GM13977 (cell line): ENCODE measurements around the gene PFKFB2.

Experiments used
- DNase-seq: peaks from one replicate; pipeline ENCODE4 v3.0.0; 2012; ENCODE audit warnings: low spot score
- in situ Hi-C: fragments of 300-500 bp; cut with MboI; formaldehyde crosslinking; loops from one replicate; pipeline ENCODE4 v1.12.0; 2022; ENCODE audit warnings: low sequenced_read_pairs, low pct_unique_long_range_greater_than_20kb, mixed read lengths, inconsistent platforms; ENCODE audit not compliant: unreplicated experiment
- TF ChIP-seq, protein P1 (sequence below): IDR thresholded peaks from 2 replicates; pipeline ENCODE4 v1.5.1; 2012; ENCODE audit warnings: mild to moderate bottlenecking, control low read depth; ENCODE audit not compliant: insufficient read depth; ENCODE audit errors: extremely low read depth, missing control alignments

PFKFB2 gene

DNA sequence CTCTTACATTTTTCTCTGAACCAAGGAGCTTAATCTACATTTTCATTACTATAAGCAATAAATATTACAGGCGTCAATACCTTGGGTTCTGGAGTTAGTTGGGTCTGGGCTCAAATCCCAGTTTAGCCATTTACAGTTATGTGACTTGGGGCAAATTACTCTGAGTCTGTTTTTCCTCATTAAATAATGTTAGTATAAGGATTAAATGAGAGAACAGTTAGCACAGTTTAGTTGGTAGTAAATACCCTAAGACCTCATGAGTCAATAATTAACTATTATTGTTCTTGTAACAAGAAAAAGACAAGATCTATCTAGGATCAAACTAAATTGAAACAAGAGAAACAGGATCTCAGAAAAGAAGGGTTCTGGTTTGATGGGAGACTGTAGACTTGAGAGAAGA, 25.2 kb upstream of the PFKFB2 start:
- DNase-seq = no peak
- in situ Hi-C loops = no loop called here
- TF ChIP-seq, protein P1, sequence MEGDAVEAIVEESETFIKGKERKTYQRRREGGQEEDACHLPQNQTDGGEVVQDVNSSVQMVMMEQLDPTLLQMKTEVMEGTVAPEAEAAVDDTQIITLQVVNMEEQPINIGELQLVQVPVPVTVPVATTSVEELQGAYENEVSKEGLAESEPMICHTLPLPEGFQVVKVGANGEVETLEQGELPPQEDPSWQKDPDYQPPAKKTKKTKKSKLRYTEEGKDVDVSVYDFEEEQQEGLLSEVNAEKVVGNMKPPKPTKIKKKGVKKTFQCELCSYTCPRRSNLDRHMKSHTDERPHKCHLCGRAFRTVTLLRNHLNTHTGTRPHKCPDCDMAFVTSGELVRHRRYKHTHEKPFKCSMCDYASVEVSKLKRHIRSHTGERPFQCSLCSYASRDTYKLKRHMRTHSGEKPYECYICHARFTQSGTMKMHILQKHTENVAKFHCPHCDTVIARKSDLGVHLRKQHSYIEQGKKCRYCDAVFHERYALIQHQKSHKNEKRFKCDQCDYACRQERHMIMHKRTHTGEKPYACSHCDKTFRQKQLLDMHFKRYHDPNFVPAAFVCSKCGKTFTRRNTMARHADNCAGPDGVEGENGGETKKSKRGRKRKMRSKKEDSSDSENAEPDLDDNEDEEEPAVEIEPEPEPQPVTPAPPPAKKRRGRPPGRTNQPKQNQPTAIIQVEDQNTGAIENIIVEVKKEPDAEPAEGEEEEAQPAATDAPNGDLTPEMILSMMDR = no peak

- in situ Hi-C loops = no loop called here
- no peak for DNase-seq
- TF ChIP-seq, protein P1 = no peak
These were observed 24.0 kb upstream of the PFKFB2 start for GRCh38 chr1:207028884-207029650.

DNA sequence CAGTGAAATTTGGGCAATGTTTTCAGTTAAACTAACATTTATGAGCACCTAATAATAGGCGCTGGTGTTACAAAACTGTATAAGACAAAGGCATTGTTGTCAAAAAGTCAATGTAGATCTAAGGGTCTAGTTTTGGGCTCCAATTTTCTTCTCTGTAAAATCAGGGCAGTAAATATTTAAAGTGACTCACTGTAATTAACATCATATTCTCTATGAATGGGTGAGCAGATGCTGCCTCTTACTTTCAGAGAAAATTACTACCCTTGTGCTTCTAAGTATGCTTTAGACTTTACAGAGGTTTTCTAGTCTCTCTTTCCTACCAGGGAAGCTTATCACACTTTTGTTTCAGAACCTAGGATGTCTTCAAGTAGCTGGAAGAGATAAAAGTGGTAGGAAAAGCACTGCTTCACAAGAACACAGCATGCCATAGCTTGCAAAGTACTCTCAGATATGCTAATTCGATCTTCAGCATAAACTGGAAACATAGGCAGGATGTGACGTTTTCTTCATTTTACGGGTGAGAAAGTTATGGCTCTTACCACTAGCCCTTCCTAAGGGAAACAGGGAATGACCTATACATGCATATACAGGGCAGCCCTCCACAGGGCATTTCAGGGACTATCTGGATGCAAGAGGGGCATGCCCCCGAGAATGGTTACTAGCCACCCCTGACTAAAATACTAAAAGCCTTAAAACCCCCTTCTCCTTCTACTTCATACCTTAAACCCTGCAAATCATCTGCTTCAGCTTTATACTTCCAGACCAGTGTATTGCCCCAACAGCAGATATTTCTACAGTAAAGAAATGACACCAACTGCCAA, 23.2 kb upstream of the PFKFB2 start:
- TF ChIP-seq, protein P1 = no peak
- no peak for DNase-seq
- in situ Hi-C loops = no loop called here

- DNase-seq = no peak
- TF ChIP-seq, protein P1 = no peak
- in situ Hi-C loops = no loop called here
These were observed 22.5 kb upstream of the PFKFB2 start for GRCh38 chr1:207030522-207031009.

- TF ChIP-seq, protein P1 = no peak
- DNase-seq = no peak
- in situ Hi-C loops = no loop called here
These were observed 22.1 kb upstream of the PFKFB2 start for GRCh38 chr1:207031016-207031415.

DNA sequence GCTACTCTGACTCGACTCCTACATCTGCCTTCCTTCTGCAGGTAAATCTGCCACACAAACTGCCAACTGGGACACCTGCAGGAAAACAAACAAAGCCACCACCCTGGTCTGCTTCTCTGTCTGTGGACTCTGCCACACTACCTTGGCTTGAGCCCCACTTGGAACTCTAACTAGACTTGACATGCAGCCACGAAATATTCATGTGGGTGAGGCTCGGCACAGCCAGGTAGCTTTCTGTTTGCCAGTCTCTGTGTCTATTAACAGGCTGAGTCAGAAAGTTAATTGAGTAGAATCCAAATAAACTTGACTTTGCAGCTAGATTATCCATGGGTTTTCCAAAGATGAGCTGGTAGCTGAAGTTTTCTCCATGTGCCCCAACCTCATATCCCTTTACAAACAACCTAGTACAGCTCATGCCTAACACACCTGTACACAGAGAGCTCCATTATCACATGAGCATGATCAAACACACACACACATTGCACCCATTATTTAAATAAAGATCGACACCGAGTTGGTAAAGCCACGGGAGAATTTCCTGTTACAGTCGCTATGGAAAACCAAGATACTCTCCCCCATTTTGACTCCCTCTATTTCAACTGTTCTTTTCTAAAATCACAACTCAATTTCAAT, 21.3 kb upstream of the PFKFB2 start:
- no peak for DNase-seq
- TF ChIP-seq, protein P1 = no peak
- in situ Hi-C loops = no loop called here
